Nephron progenitor cell (in vitro differentiated cells): ENCODE measurements around the gene PITX1.
A peak's percentile ranks its signal among the peaks of the same experiment; 100 is the strongest.

Experiments
- DNase-seq: peaks from one replicate; pipeline ENCODE4 v3.0.0; 2021
- H3K27ac Mint-ChIP-seq: 2 replicates; pipeline ENCODE4 v1.8.0; 2021; ENCODE audit warnings: mild to moderate bottlenecking, moderate library complexity, mixed read lengths
- H3K27me3 Mint-ChIP-seq: 2 replicates; pipeline ENCODE4 v1.8.0; 2021; ENCODE audit warnings: mild to moderate bottlenecking, low read depth, mixed read lengths; ENCODE audit not compliant: poor library complexity
- H3K36me3 Mint-ChIP-seq: 2 replicates; pipeline ENCODE4 v1.8.0; 2021; ENCODE audit warnings: low read depth, mixed read lengths
- H3K4me1 Mint-ChIP-seq: 2 replicates; pipeline ENCODE4 v1.8.0; 2021; ENCODE audit warnings: mixed read lengths
- H3K4me3 Mint-ChIP-seq: 2 replicates; pipeline ENCODE4 v1.8.0; 2021; ENCODE audit warnings: mild to moderate bottlenecking, moderate library complexity, mixed read lengths
- H3K9me3 Mint-ChIP-seq: 2 replicates; pipeline ENCODE4 v1.8.0; 2021; ENCODE audit warnings: mild to moderate bottlenecking, moderate library complexity, mixed read lengths
- TF ChIP-seq, protein P1 (sequence below): fragments of 200-600 bp; sonication (generic); IDR thresholded peaks from 2 replicates; pipeline ENCODE4 v1.5.0; 2021; ENCODE audit warnings: antibody characterized with exemption

The PITX1 gene

DNA sequence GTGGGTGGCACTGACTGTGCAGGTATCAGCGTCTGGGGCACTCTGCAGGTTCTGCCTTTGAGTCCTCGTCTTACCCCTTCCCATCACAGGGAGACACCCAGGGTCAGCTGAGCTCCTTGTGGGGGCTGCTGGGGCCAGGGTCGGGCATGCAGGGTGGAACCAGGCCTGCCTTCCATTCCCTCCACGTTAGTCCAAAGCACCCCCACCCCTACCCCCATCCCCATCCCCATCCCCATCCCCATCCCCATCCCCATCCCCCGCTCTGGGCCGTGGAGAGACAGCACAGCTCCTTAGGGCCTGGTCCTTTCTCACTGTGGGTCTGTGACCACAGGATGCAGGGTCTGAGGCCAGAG lies 1.6 kb upstream of the PITX1 start:
- H3K4me1 Mint-ChIP-seq, result peaks cover 25% of the 10 kb centered on the region
- TF ChIP-seq, protein P1, sequence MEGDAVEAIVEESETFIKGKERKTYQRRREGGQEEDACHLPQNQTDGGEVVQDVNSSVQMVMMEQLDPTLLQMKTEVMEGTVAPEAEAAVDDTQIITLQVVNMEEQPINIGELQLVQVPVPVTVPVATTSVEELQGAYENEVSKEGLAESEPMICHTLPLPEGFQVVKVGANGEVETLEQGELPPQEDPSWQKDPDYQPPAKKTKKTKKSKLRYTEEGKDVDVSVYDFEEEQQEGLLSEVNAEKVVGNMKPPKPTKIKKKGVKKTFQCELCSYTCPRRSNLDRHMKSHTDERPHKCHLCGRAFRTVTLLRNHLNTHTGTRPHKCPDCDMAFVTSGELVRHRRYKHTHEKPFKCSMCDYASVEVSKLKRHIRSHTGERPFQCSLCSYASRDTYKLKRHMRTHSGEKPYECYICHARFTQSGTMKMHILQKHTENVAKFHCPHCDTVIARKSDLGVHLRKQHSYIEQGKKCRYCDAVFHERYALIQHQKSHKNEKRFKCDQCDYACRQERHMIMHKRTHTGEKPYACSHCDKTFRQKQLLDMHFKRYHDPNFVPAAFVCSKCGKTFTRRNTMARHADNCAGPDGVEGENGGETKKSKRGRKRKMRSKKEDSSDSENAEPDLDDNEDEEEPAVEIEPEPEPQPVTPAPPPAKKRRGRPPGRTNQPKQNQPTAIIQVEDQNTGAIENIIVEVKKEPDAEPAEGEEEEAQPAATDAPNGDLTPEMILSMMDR, result no peak
- H3K9me3 Mint-ChIP-seq, result no peaks in the 10 kb centered on the region
- no peaks in the 10 kb centered on the region for H3K36me3 Mint-ChIP-seq
- no peak overlapping the region for H3K4me3 Mint-ChIP-seq
- H3K27ac Mint-ChIP-seq, result no peak overlapping the region
- DNase-seq, result no peak
- H3K27me3 Mint-ChIP-seq, result peaks cover 92% of the 10 kb centered on the region

DNA sequence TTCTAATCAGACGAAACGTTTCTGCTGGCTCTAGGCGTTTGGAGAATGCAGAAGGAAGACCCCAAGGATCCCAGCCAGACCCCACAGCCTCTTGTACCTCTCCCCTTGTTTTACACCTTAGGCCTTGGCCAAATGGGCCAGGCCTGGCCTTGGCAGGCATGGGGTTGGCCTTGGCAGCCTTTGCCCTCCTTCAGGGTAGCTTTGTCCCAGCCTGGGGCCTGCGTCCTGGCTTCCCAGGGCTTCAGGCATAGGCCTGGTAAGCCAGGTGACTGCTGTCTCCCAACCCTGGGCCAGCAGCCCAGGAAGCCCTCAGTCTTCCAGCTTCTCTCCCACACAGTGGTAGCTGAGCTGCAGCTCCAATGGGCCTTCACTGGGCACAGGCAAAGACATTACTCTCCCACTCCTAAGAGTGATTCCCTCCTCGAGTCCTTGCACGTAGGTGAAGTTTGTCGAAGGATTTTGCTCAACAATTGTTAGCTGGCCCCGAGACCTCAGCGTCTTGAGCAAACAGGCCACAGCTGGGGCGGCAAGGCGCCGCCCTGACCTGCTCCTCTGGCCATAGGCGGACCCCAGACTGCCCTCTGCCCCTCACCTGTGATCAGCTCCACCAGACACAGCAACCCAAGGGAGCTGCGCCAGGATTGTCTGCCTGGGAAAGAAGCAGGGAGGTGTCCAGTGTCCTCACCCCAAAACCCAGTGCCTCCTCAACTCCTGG lies 1.1 kb upstream of the PITX1 start:
- H3K36me3 Mint-ChIP-seq, result no peaks in the 10 kb centered on the region
- TF ChIP-seq, protein P1, result no peak
- H3K9me3 Mint-ChIP-seq, result no peaks in the 10 kb centered on the region
- H3K4me1 Mint-ChIP-seq, result peaks cover 25% of the 10 kb centered on the region
- DNase-seq, result no peak
- peaks cover 92% of the 10 kb centered on the region for H3K27me3 Mint-ChIP-seq
- peak overlapping the region; percentile 82 for H3K4me3 Mint-ChIP-seq
- no peak overlapping the region for H3K27ac Mint-ChIP-seq

DNA sequence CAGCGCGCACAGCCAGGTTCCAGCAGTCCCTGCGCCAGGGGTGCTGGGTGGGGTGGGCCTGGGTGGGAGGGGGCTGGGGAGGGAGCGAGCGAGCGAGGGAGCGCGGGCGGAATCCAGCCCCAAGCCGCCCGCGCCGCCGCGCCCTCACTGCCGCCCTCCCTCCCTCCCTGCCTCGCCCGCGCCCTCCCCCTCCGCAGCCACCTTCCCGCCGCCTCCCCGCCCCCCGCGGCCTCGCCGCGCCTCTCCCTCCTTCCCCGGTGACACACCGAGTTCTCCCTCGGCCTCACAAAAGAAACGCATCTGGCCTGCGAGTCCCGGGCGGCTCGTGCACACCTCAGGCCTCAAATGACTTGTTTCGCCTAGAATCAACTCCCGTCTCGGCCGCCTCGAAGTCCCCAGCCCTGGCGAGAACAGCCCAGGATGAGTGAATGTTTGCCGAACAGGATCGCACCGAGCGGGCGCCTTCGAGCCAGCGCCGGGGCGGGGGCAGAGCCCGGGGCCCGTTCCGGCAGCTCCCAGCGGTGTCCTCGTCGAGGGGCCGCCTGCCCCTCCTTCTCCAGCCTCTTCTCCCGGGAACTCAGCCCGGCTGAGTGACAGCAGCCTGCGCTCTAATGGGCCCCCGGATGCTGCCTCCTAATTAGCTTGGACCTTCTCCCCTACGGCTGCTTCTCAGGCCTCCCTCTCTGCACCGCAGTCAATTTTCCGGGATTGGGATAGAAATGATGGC lies 371 bp upstream of the PITX1 start:
- TF ChIP-seq, protein P1, result no peak

DNA sequence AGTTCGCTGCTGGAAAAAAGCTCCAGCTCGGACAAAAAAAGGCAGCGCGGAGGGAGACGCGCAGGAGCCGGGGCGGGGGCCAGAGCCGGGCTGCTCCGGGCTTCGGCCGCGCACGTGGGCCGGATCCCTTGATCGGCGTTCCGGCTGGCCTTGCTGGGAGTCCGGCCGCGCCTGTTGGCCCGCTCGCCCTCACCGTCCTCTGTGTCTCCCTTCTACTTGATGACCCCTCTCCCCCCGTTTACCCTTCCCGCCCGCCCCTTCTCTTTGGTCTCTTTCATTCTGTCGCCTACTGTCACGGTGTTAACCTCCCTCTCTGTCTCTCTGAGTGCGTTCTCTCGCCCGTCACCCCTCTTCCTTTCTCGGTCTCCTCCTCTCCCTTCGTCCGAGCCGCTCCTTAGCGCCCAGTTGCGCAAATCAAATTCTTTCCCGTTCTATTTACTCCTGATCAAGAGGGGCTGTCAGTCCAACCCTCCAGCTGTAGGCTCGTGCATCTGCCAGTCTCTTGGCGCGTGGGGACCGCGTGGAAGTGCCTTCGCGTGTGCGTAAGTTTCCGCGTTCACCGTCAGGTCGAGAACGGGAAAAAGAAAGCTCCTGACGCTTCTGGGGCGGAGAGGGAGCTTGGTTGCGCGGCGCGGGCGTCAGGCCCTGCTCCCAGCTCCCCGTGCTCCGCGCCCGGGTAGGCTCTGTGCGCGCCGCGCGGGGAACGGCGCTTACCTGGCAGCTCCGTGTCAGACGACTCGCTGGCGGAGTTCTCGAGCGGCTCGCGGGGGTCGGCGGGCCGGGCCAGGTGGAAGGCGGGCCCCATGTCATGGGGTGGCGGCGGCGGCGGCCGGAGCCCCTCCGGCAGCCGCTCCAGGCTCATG lies 798 bp downstream of the PITX1 start:
- Mint-ChIP-seq H3K36me3 (no peaks in the 10 kb centered on the region), H3K4me3 (peak overlapping the region; percentile 73), H3K27me3 (peaks cover 94% of the 10 kb centered on the region), H3K9me3 (peaks cover 3% of the 10 kb centered on the region), H3K27ac (no peak overlapping the region), H3K4me1 (peaks cover 40% of the 10 kb centered on the region)
- peak; percentile 61 for DNase-seq
- TF ChIP-seq, protein P1, result no peak

More for the DNA sequence above, 371 bp upstream of the PITX1 start:
- Mint-ChIP-seq H3K27me3 (peaks cover 94% of the 10 kb centered on the region), H3K4me1 (peaks cover 32% of the 10 kb centered on the region), H3K36me3 (no peaks in the 10 kb centered on the region), H3K4me3 (peak overlapping the region; percentile 82), H3K27ac (no peak overlapping the region), H3K9me3 (peaks cover under 1% of the 10 kb centered on the region)
- peak; percentile 73 for DNase-seq

DNA sequence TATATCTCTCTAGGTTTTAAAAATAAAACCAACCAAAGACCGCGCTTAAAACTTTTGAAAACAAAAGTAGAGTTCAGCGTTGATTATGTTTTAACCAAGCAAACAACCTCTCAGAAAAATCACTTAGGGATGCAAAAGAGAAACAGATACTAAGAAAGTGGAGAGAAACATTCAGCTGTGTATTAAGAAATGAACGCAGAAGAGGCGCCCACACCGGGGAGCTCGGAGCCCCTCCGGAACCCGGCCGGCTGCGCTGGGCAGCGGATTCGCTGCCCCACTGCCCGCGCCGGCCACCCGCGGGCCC lies 1.4 kb downstream of the PITX1 start:
- DNase-seq, result no peak
- peaks cover 41% of the 10 kb centered on the region for H3K4me1 Mint-ChIP-seq
- peaks cover 3% of the 10 kb centered on the region for H3K9me3 Mint-ChIP-seq
- TF ChIP-seq, protein P1, result no peak
- peak overlapping the region; percentile 39 for H3K27ac Mint-ChIP-seq
- H3K27me3 Mint-ChIP-seq, result peaks cover 94% of the 10 kb centered on the region
- peak overlapping the region; percentile 73 for H3K4me3 Mint-ChIP-seq
- no peaks in the 10 kb centered on the region for H3K36me3 Mint-ChIP-seq
